PC-3 (cell line): ENCODE data around the gene PALD1.

Source experiments
- EZH2 ChIP-seq: fragments of 300-600 bp; sonication (generic); IDR thresholded peaks from one replicate; pipeline ENCODE4 v1.6.1; 2017; ENCODE audit warnings: antibody characterized with exemption, mild to moderate bottlenecking, low read length; ENCODE audit not compliant: unreplicated experiment
- EZH2phosphoT487 ChIP-seq: fragments of 300-600 bp; sonication (generic); IDR thresholded peaks from 2 replicates; pipeline ENCODE4 v1.6.1; 2018; ENCODE audit warnings: mild to moderate bottlenecking, antibody characterized with exemption, low read length, borderline replicate concordance
- TF ChIP-seq, protein P1 (sequence below): fragments of 300-600 bp; sonication (generic); conservative IDR thresholded peaks from 2 replicates; pipeline ENCODE4 v1.5.1; 2017; ENCODE audit warnings: antibody characterized with exemption, low read depth, mild to moderate bottlenecking, low read length

DNA sequence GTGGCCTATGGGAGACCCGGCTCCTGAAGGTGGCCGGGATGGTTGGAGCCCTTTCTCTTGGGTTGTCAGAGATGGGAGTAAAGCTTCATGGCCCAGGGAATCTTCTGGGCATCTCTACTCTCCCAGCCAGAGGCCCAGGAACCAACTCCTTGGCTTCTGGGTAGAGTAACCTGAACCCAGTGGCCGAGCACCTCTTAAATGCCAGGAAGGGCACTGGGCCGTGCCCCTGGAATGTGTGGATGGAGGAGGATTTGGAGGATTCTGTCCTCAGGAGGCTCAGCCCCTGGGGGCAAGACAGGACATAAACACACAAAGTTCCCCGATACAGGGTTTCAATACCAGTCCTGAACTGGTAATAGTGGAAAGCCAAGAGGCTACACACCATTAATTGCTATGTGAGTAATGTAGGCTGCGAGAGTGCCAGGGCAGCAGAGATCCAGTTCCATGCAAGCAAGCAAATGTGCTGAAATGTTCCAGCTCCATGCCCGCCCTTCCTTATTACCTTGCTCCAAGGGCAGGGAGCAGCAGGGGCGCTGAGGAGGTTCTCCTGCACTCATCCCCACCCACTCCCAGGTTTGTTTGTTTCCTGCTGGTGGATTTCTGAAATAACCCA, 1.2 kb downstream of the PALD1 start:
- TF ChIP-seq, protein P1, sequence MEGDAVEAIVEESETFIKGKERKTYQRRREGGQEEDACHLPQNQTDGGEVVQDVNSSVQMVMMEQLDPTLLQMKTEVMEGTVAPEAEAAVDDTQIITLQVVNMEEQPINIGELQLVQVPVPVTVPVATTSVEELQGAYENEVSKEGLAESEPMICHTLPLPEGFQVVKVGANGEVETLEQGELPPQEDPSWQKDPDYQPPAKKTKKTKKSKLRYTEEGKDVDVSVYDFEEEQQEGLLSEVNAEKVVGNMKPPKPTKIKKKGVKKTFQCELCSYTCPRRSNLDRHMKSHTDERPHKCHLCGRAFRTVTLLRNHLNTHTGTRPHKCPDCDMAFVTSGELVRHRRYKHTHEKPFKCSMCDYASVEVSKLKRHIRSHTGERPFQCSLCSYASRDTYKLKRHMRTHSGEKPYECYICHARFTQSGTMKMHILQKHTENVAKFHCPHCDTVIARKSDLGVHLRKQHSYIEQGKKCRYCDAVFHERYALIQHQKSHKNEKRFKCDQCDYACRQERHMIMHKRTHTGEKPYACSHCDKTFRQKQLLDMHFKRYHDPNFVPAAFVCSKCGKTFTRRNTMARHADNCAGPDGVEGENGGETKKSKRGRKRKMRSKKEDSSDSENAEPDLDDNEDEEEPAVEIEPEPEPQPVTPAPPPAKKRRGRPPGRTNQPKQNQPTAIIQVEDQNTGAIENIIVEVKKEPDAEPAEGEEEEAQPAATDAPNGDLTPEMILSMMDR: no peak
- no peak for TF ChIP-seq EZH2
- TF ChIP-seq EZH2phosphoT487: no peak
